Osteocyte (in vitro differentiated cells): ENCODE data around the gene SLC25A18. TPM values are rescaled to one million over a fixed set of nuclear protein-coding genes. Genes with fewer than 3 reads are reported as not detected.
"Not testable (repeated sequence)": the region's sequence is repeated elsewhere in the genome, so short reads cannot be mapped to it uniquely, and the experiment has no call there.

Experiments used
- DNase-seq: peaks from one replicate; pipeline ENCODE4 v3.0.0; 2021; ENCODE audit warnings: mixed read lengths; ENCODE audit not compliant: unreplicated experiment; ENCODE audit errors: extremely low spot score
- H3K27ac Mint-ChIP-seq: one replicate; pipeline ENCODE4 v1.8.0; 2021; ENCODE audit warnings: mild to moderate bottlenecking, mixed read lengths; ENCODE audit not compliant: unreplicated experiment
- H3K27me3 Mint-ChIP-seq: one replicate; pipeline ENCODE4 v1.8.0; 2021; ENCODE audit warnings: mixed read lengths; ENCODE audit not compliant: unreplicated experiment
- H3K36me3 Mint-ChIP-seq: one replicate; pipeline ENCODE4 v1.8.0; 2021; ENCODE audit warnings: mixed read lengths; ENCODE audit not compliant: unreplicated experiment
- H3K4me1 Mint-ChIP-seq: one replicate; pipeline ENCODE4 v1.8.0; 2021; ENCODE audit warnings: mixed read lengths; ENCODE audit not compliant: unreplicated experiment
- H3K4me3 Mint-ChIP-seq: one replicate; pipeline ENCODE4 v1.8.0; 2021; ENCODE audit warnings: mild to moderate bottlenecking, moderate library complexity, mixed read lengths; ENCODE audit not compliant: unreplicated experiment
- H3K9me3 Mint-ChIP-seq: one replicate; pipeline ENCODE4 v1.8.0; 2021; ENCODE audit warnings: mixed read lengths; ENCODE audit not compliant: unreplicated experiment
- CTCF ChIP-seq: fragments of 200-600 bp; sonication (generic); IDR thresholded peaks from 2 replicates; pipeline ENCODE4 v1.5.0; 2021; ENCODE audit warnings: antibody characterized with exemption, mild to moderate bottlenecking, moderate library complexity
- total RNA-seq: library from RNA; stranded (reverse); gene quantifications from 2 replicates; pipeline ENCODE4 v1.2.1, GENCODE V29; 2021

The SLC25A18 gene
- total RNA-seq, 1 donor from 2014 or later = not detected

- Mint-ChIP-seq H3K27ac (peak overlapping the region; percentile 100), H3K4me1 (peaks cover 17% of the 10 kb centered on the region), H3K36me3 (no peaks in the 10 kb centered on the region), H3K9me3 (no peaks in the 10 kb centered on the region), H3K27me3 (no peaks in the 10 kb centered on the region), H3K4me3 (peak overlapping the region; percentile 29)
- DNase-seq = no peak
- TF ChIP-seq CTCF = no peak
Measured at GRCh38 chr22:17629641-17630040, 66.3 kb downstream of the SLC25A18 start.

GRCh38 chr22:17631076-17631565 lies 67.8 kb downstream of the SLC25A18 start:
- no peak for TF ChIP-seq CTCF
- H3K4me1 Mint-ChIP-seq = peaks cover 9% of the 10 kb centered on the region
- no peak overlapping the region for H3K27ac Mint-ChIP-seq
- DNase-seq = no peak
- H3K27me3 Mint-ChIP-seq = no peaks in the 10 kb centered on the region
- H3K9me3 Mint-ChIP-seq = no peaks in the 10 kb centered on the region
- peak overlapping the region; percentile 27 for H3K4me3 Mint-ChIP-seq
- H3K36me3 Mint-ChIP-seq = no peaks in the 10 kb centered on the region

GRCh38 chr22:17633217-17633997 lies 70.1 kb downstream of the SLC25A18 start:
- Mint-ChIP-seq H3K4me1 (peaks cover 12% of the 10 kb centered on the region), H3K27me3 (no peaks in the 10 kb centered on the region), H3K27ac (no peak overlapping the region), H3K9me3 (no peaks in the 10 kb centered on the region), H3K4me3 (no peak overlapping the region), H3K36me3 (no peaks in the 10 kb centered on the region)
- no peak for DNase-seq
- TF ChIP-seq CTCF = no peak

- Mint-ChIP-seq H3K4me1 (peaks cover 12% of the 10 kb centered on the region), H3K36me3 (no peaks in the 10 kb centered on the region), H3K4me3 (no peak overlapping the region), H3K27ac (no peak overlapping the region), H3K9me3 (no peaks in the 10 kb centered on the region), H3K27me3 (no peaks in the 10 kb centered on the region)
- DNase-seq = no peak
- TF ChIP-seq CTCF = no peak
Measured at GRCh38 chr22:17633998-17634323, 70.7 kb downstream of the SLC25A18 start.

GRCh38 chr22:17634696-17635095 lies 71.4 kb downstream of the SLC25A18 start:
- TF ChIP-seq CTCF = no peak
- Mint-ChIP-seq H3K27me3 (no peaks in the 10 kb centered on the region), H3K36me3 (no peaks in the 10 kb centered on the region), H3K4me1 (peaks cover 13% of the 10 kb centered on the region), H3K4me3 (no peak overlapping the region), H3K9me3 (no peaks in the 10 kb centered on the region), H3K27ac (no peak overlapping the region)
- DNase-seq = no peak

GRCh38 chr22:17636850-17637249 lies 73.6 kb downstream of the SLC25A18 start:
- peaks cover 20% of the 10 kb centered on the region for H3K4me1 Mint-ChIP-seq
- not testable (repeated sequence) for H3K36me3 Mint-ChIP-seq, H3K4me3 Mint-ChIP-seq, DNase-seq, H3K27me3 Mint-ChIP-seq, H3K9me3 Mint-ChIP-seq, H3K27ac Mint-ChIP-seq
